Measurements from ENCODE around the gene WRNIP1.

GRCh38 chr6:2780102-2780737 lies 15.0 kb downstream of the WRNIP1 start:
- TF ChIP-seq, protein P1, sequence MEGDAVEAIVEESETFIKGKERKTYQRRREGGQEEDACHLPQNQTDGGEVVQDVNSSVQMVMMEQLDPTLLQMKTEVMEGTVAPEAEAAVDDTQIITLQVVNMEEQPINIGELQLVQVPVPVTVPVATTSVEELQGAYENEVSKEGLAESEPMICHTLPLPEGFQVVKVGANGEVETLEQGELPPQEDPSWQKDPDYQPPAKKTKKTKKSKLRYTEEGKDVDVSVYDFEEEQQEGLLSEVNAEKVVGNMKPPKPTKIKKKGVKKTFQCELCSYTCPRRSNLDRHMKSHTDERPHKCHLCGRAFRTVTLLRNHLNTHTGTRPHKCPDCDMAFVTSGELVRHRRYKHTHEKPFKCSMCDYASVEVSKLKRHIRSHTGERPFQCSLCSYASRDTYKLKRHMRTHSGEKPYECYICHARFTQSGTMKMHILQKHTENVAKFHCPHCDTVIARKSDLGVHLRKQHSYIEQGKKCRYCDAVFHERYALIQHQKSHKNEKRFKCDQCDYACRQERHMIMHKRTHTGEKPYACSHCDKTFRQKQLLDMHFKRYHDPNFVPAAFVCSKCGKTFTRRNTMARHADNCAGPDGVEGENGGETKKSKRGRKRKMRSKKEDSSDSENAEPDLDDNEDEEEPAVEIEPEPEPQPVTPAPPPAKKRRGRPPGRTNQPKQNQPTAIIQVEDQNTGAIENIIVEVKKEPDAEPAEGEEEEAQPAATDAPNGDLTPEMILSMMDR (conservative IDR thresholded peaks at IDR 0.05; ENCODE audit: low read length), result no peak
- no peak for TF ChIP-seq EZH2phosphoT487 (IDR thresholded peaks at IDR 0.05; ENCODE audit: borderline replicate concordance)
